MCF 10A (cell line): ENCODE results near the gene HSDL1. TPM values are rescaled to one million over a fixed set of nuclear protein-coding genes. Genes with fewer than 3 reads are reported as not detected.

Experiments used
- BruUV-seq: library from RNA; stranded (reverse); fragments of 400-500 nt; replicated peaks from 2 replicates; lab custom pipeline; 2021; lab: Mats Ljungman, UMichigan
- CTCF ChIA-PET: fragments of 300-600 bp; sonication (Branson Sonifier 250); formaldehyde crosslinking; extraction: SDS; loops from one replicate; lab custom pipeline; 2021; ENCODE audit warnings: antibody characterized with exemption, inconsistent platforms; lab: Yijun Ruan, JAX
- POLR2A ChIA-PET: fragments of 300-600, 350-650 bp; sonication (Branson Sonifier 250); formaldehyde crosslinking; extraction: SDS; loops from one replicate; lab custom pipeline; 2020; ENCODE audit warnings: antibody characterized with exemption, inconsistent platforms; lab: Yijun Ruan, JAX
- DNase-seq: peaks from one replicate; pipeline ENCODE4 v3.0.0-alpha.2; 2018; ENCODE audit not compliant: unreplicated experiment
- H3K27ac Mint-ChIP-seq: one replicate; pipeline ENCODE4 v1.8.0; 2022; ENCODE audit warnings: mild to moderate bottlenecking, low read depth, mixed read lengths; ENCODE audit not compliant: unreplicated experiment
- H3K27me3 Mint-ChIP-seq: one replicate; pipeline ENCODE4 v1.8.0; 2022; ENCODE audit warnings: mixed read lengths; ENCODE audit not compliant: insufficient read depth, unreplicated experiment
- H3K36me3 Mint-ChIP-seq: one replicate; pipeline ENCODE4 v1.8.0; 2022; ENCODE audit warnings: mild to moderate bottlenecking, moderate library complexity, mixed read lengths; ENCODE audit not compliant: insufficient read depth, unreplicated experiment
- H3K4me1 Mint-ChIP-seq: one replicate; pipeline ENCODE4 v1.8.0; 2022; ENCODE audit warnings: mixed read lengths; ENCODE audit not compliant: insufficient read depth, unreplicated experiment
- H3K4me3 Mint-ChIP-seq: one replicate; pipeline ENCODE4 v1.8.0; 2022; ENCODE audit warnings: mild to moderate bottlenecking, moderate library complexity, mixed read lengths; ENCODE audit not compliant: unreplicated experiment
- H3K9me3 Mint-ChIP-seq: one replicate; pipeline ENCODE4 v1.8.0; 2022; ENCODE audit warnings: mixed read lengths; ENCODE audit not compliant: unreplicated experiment
- intact Hi-C: fragments of 100-400 bp; cut with micrococcal nuclease; formaldehyde crosslinking; loops from 2 replicates; pipeline ENCODE4 v1.14.1; 2022
- total RNA-seq: library from RNA; stranded (reverse); gene quantifications from 2 replicates; pipeline ENCODE4 v1.2.3, GENCODE V29; 2022
- TF ChIP-seq, protein P1 (sequence below): fragments of 200-600 bp; IDR thresholded peaks from one replicate; pipeline ENCODE4 v1.8.0; 2022; ENCODE audit warnings: antibody characterized with exemption, mild to moderate bottlenecking; ENCODE audit not compliant: unreplicated experiment

HSDL1 gene
- total RNA-seq, 1 experiment from 2014 or later, result 13.3 TPM

DNA sequence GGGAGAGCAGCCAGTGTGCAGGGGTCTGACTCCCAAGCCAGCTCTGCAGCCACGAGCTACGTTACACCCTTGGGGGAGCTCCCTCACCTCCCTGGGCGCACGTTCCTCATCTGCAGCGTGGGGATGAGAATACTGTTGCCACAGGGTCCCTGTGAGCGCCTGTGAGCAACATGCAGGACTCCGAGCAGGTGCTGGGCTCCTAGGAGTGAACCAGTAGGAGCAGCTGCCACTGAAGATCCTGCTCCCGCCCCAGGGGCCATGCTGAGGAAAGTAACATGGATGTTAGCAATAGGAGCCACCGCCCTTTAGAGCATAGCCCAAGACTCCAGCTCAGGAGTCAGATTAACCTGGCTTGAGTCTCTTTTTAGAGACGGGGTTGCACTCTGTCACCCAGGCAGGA is 16.1 kb upstream of the HSDL1 start:
- H3K27ac Mint-ChIP-seq, result no peak overlapping the region
- TF ChIP-seq, protein P1, sequence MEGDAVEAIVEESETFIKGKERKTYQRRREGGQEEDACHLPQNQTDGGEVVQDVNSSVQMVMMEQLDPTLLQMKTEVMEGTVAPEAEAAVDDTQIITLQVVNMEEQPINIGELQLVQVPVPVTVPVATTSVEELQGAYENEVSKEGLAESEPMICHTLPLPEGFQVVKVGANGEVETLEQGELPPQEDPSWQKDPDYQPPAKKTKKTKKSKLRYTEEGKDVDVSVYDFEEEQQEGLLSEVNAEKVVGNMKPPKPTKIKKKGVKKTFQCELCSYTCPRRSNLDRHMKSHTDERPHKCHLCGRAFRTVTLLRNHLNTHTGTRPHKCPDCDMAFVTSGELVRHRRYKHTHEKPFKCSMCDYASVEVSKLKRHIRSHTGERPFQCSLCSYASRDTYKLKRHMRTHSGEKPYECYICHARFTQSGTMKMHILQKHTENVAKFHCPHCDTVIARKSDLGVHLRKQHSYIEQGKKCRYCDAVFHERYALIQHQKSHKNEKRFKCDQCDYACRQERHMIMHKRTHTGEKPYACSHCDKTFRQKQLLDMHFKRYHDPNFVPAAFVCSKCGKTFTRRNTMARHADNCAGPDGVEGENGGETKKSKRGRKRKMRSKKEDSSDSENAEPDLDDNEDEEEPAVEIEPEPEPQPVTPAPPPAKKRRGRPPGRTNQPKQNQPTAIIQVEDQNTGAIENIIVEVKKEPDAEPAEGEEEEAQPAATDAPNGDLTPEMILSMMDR, result no peak
- H3K4me1 Mint-ChIP-seq, result no peaks in the 10 kb centered on the region
- peaks cover 37% of the 10 kb centered on the region for H3K27me3 Mint-ChIP-seq
- no peaks in the 10 kb centered on the region for H3K9me3 Mint-ChIP-seq
- DNase-seq, result no peak
- no TSS peak for BruUV-seq
- ChIA-PET POLR2A (no interaction called here), CTCF (interaction anchor here (0.7 to 0.8 kb wide), 3 partner anchors 9 to 19 kb away, joined by 3 to 4 read pairs (median 4); no protein-coding TSS in a partner anchor)
- intact Hi-C loops, result no loop called here
- H3K36me3 Mint-ChIP-seq, result peaks cover 9% of the 10 kb centered on the region
- H3K4me3 Mint-ChIP-seq, result no peak overlapping the region

DNA sequence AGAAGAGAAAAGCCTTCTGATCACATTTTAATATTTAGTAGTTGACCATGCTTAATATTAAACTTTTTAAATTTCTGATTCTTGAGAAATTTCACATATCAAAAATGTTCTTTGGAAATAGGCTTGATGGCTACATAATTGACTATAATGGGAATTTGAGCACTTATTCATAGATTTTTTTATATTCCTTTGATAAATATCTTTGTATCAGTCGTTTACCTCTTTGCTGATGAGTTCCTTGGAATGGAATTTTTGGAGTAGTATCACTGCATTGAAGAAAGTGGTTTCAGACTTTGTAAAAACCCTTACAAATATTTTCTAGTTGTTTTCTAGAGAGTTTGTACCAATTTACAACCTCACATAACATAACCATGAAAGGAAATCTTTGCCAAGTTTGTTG is 14.8 kb upstream of the HSDL1 start:
- H3K9me3 Mint-ChIP-seq, result no peaks in the 10 kb centered on the region
- H3K4me1 Mint-ChIP-seq, result no peaks in the 10 kb centered on the region
- no peak for DNase-seq
- BruUV-seq, result no TSS peak
- peaks cover 25% of the 10 kb centered on the region for H3K27me3 Mint-ChIP-seq
- intact Hi-C loops, result no loop called here
- TF ChIP-seq, protein P1, result no peak
- ChIA-PET CTCF (no interaction called here), POLR2A (interaction anchor here (0.7 kb wide), 1 partner anchor 27 kb away, joined by 3 read pairs; no protein-coding TSS in a partner anchor)
- H3K27ac Mint-ChIP-seq, result no peak overlapping the region
- H3K4me3 Mint-ChIP-seq, result no peak overlapping the region
- H3K36me3 Mint-ChIP-seq, result peaks cover 9% of the 10 kb centered on the region

DNA sequence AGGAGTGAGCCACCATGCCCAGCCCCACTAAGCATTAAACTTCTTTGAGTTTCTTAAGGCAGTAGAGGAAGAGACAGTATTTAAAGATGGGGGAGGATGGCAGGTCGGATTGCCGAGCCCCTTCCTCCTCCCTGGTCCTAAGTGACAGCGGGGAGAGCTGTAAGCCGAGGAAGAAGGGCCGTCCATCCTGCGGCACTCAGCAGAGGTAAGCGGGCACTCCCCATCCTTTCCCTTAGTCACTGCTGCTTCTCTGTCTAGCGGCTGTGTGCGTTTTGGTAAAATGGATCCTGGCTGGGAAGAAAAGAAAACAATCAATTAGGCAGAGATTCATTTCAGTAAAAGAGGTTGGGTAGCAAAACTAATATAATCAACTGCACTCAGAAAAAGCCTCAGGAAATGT is 14.0 kb upstream of the HSDL1 start:
- Mint-ChIP-seq H3K27ac (no peak overlapping the region), H3K36me3 (peaks cover 9% of the 10 kb centered on the region), H3K4me1 (no peaks in the 10 kb centered on the region), H3K9me3 (no peaks in the 10 kb centered on the region), H3K4me3 (no peak overlapping the region), H3K27me3 (peaks cover 17% of the 10 kb centered on the region)
- BruUV-seq, result no TSS peak
- TF ChIP-seq, protein P1, result no peak
- no peak for DNase-seq
- CTCF ChIA-PET, result interaction anchor here (1.1 kb wide), 1 partner anchor 28 kb away, joined by 4 read pairs; the partner anchor contains the start of gene TAF1C
- intact Hi-C loops, result no loop called here
- POLR2A ChIA-PET, result no interaction called here

DNA sequence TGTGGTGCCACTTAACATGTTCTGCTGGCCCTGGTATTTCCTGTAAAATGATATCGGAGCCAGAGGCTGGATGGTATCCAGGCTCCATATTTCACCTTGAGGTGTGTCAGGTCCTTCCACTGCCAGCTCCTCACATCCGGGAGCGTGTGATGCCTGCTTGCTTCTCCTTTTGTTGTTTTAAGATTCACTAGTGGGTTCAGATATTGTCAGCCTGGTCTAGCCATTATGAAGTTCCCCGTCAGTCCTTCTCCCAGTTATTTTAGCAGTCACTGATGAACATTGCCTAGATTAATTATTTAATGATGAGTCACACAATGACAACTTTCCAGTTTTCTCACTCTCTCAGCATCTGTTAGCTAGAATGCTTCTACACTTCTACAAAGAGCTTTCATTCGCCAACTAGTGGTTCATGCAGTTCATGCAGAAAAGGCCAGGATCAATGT is 11.4 kb upstream of the HSDL1 start:
- Mint-ChIP-seq H3K4me1 (no peaks in the 10 kb centered on the region), H3K27ac (no peak overlapping the region), H3K36me3 (peaks cover 9% of the 10 kb centered on the region), H3K9me3 (no peaks in the 10 kb centered on the region), H3K4me3 (no peak overlapping the region), H3K27me3 (peaks cover 14% of the 10 kb centered on the region)
- TF ChIP-seq, protein P1, result no peak
- ChIA-PET CTCF (interaction anchor here (0.6 to 1.6 kb wide), 6 partner anchors 11 to 77 kb away, joined by 3 to 6 read pairs (median 3); no protein-coding TSS in a partner anchor), POLR2A (interaction anchor here (0.5 to 1.3 kb wide), 3 partner anchors 40 to 1530 kb away, joined by 3 to 5 read pairs (median 3); partner anchors contain the start of gene MBTPS1)
- no TSS peak for BruUV-seq
- intact Hi-C loops, result no loop called here
- DNase-seq, result no peak
